ENCODE results near the gene MTHFD2.
"Not testable (repeated sequence)": the region's sequence is repeated elsewhere in the genome, so short reads cannot be mapped to it uniquely, and the experiment has no call there.

MTHFD2 gene

GRCh38 chr2:74198461-74199274 lies at the start of gene MTHFD2:
Gene MTHFD2, plus strand, starts transcription at chr2:74198615. Its CDS starts 27 bp downstream, at chr2:74198642.
- peak; percentile 89 to 92 for DNase-seq

- no peak for DNase-seq
These were observed 49.2 kb upstream of the MTHFD2 start for GRCh38 chr2:74149247-74149525.

GRCh38 chr2:74149570-74150319 lies 48.7 kb upstream of the MTHFD2 start:
- no peak for DNase-seq

- no peak for DNase-seq
These were observed 45.5 kb upstream of the MTHFD2 start for GRCh38 chr2:74152954-74153353.

- no peak for DNase-seq
These were observed 42.6 kb upstream of the MTHFD2 start for GRCh38 chr2:74155830-74156229.

GRCh38 chr2:74162951-74163350 lies 35.5 kb upstream of the MTHFD2 start:
- DNase-seq, result no peak

- no peak for DNase-seq
These were observed 33.7 kb upstream of the MTHFD2 start for GRCh38 chr2:74164761-74165160.

GRCh38 chr2:74168739-74169138 lies 29.7 kb upstream of the MTHFD2 start:
- DNase-seq, result no peak

- no peak for DNase-seq
These were observed 23.5 kb upstream of the MTHFD2 start for GRCh38 chr2:74174909-74175308.

GRCh38 chr2:74177696-74178095 lies 20.7 kb upstream of the MTHFD2 start:
- DNase-seq, result no peak

- peak; percentile 96 for DNase-seq
These were observed 20.0 kb upstream of the MTHFD2 start, which contains the start of gene MOB1A for GRCh38 chr2:74178211-74179062. Gene MOB1A, minus strand, starts transcription at chr2:74178879. Its CDS starts 205 bp downstream, at chr2:74178674.

- DNase-seq, result no peak
These were observed 19.2 kb upstream of the MTHFD2 start for GRCh38 chr2:74179063-74179865.

GRCh38 chr2:74181739-74182138 lies 16.7 kb upstream of the MTHFD2 start:
- DNase-seq, result no peak

- DNase-seq, result no peak
These were observed 14.5 kb upstream of the MTHFD2 start for GRCh38 chr2:74183878-74184277.

GRCh38 chr2:74186038-74186437 lies 12.4 kb upstream of the MTHFD2 start:
- no peak for DNase-seq

GRCh38 chr2:74186706-74187105 lies 11.7 kb upstream of the MTHFD2 start:
- not testable (repeated sequence) for DNase-seq

- DNase-seq, result no peak
These were observed 10.3 kb upstream of the MTHFD2 start for GRCh38 chr2:74188018-74188601.

GRCh38 chr2:74188696-74189095 lies 9.7 kb upstream of the MTHFD2 start:
- no peak for DNase-seq

GRCh38 chr2:74191596-74192380 lies 6.6 kb upstream of the MTHFD2 start:
- DNase-seq, result no peak

GRCh38 chr2:74194799-74195198 lies 3.6 kb upstream of the MTHFD2 start:
- no peak for DNase-seq

- DNase-seq, result no peak
These were observed 1.4 kb upstream of the MTHFD2 start for GRCh38 chr2:74197049-74197448.

All from activated CD4-positive, alpha-beta T cell treated with anti-CD3 and anti-CD28 coated beads, Interleukin-2, amount 50 U/mL, for 4 hours (primary cell).